Activated T-helper 1 cell treated with anti-CD3 and anti-CD28 coated beads, Interleukin-12 subunit alpha, Interleukin-12 subunit beta, Interleukin-2, Interleukin-4 antibody, amounts not matched to agents 30 ng/mL and 10 ng/mL and 1 ng/mL, durations not matched to agents 14 hours and 24 hours and 36 hours (primary cell): ENCODE results near the gene PAPPA2. TPM values are rescaled to one million over a fixed set of nuclear protein-coding genes. Genes with fewer than 3 reads are reported as not detected.

Source experiments
- DNase-seq: peaks from one replicate; pipeline ENCODE4 v3.0.0; 2021; ENCODE audit warnings: low spot score
- H3K27ac Mint-ChIP-seq: one replicate; pipeline ENCODE4 v1.8.0; 2021; ENCODE audit warnings: mild to moderate bottlenecking, mixed read lengths
- H3K27me3 Mint-ChIP-seq: one replicate; pipeline ENCODE4 v1.8.0; 2022; ENCODE audit warnings: mild to moderate bottlenecking, moderate library complexity, mixed read lengths; ENCODE audit not compliant: insufficient read depth
- H3K36me3 Mint-ChIP-seq: one replicate; pipeline ENCODE4 v1.8.0; 2021; ENCODE audit warnings: low read depth, mixed read lengths
- H3K4me1 Mint-ChIP-seq: one replicate; pipeline ENCODE4 v1.8.0; 2021; ENCODE audit warnings: low read depth, mixed read lengths
- H3K4me3 Mint-ChIP-seq: one replicate; pipeline ENCODE4 v1.8.0; 2021; ENCODE audit warnings: mild to moderate bottlenecking, moderate library complexity, mixed read lengths
- H3K9me3 Mint-ChIP-seq: one replicate; pipeline ENCODE4 v1.8.0; 2021; ENCODE audit warnings: mixed read lengths
- intact Hi-C: fragments of 100-400 bp; cut with micrococcal nuclease; formaldehyde crosslinking; loops from one replicate; pipeline ENCODE4 v1.15.1; 2024
- total RNA-seq: library from RNA; stranded (reverse); gene quantifications from 2 replicates; pipeline ENCODE4 v1.2.3, GENCODE V29; 2022

The PAPPA2 gene
- total RNA-seq, 1 donor from 2014 or later: 0.10 TPM

DNA sequence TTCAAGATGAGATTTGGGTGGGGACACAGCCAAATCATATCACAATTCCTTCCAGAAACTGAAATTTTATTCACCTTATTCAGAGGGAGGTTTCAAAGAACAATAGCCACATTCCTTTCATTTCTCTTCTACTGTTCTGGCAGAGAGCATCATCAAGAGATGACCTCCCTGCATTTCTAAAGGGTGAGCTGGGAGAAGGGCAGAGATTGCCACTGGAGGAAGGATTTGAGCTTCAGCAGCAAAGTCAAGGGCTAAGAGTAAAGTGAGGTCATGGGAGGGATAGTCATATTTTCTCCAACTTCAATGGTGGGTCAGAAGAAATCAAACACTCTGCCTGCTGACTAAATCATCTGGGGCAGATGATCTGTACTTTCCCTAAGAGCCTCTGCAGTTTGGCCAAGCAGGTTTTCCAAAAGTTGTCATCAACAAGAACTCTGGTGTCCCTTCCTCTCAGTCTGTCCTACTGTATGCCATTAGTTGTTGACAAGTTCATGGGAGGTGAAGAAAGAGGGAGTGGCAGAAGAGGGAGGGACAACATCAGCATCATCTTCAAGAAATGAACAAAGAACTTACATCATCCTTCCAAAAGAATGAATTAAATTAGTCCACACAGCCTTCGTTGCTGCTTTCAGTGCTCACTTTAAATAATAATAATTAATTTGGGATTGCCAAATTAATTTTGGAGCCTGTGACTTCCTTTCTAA is 403.2 kb downstream of the PAPPA2 start:
- Mint-ChIP-seq H3K9me3 (no peaks in the 10 kb centered on the region), H3K27me3 (no peaks in the 10 kb centered on the region), H3K36me3 (no peaks in the 10 kb centered on the region), H3K4me1 (no peaks in the 10 kb centered on the region), H3K27ac (no peak overlapping the region), H3K4me3 (no peak overlapping the region)
- DNase-seq: no peak
- intact Hi-C loops: no loop called here

DNA sequence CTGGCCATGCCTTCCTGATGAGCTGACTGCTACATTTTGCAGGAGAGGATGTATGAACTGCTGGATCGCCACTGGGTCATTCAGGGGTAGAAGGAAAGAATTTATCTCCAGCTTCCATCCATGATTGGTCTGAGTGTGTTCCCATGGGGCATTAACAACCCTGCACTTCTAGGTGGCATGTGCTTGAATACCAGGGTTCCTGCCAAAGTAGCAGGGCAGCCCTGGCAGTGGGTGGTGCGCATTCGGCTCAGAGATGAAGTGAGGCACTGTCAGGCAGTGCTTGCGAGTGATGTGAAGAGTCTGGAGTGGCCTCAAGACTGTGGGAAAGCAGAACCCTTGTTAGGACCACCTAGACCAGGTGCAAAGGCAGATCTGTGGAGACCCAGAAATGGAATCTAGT is 406.6 kb downstream of the PAPPA2 start:
- no peak for DNase-seq
- Mint-ChIP-seq H3K4me3 (no peak overlapping the region), H3K27ac (no peak overlapping the region), H3K36me3 (no peaks in the 10 kb centered on the region), H3K27me3 (peaks cover 1% of the 10 kb centered on the region), H3K4me1 (no peaks in the 10 kb centered on the region), H3K9me3 (no peaks in the 10 kb centered on the region)
- intact Hi-C loops: no loop called here

DNA sequence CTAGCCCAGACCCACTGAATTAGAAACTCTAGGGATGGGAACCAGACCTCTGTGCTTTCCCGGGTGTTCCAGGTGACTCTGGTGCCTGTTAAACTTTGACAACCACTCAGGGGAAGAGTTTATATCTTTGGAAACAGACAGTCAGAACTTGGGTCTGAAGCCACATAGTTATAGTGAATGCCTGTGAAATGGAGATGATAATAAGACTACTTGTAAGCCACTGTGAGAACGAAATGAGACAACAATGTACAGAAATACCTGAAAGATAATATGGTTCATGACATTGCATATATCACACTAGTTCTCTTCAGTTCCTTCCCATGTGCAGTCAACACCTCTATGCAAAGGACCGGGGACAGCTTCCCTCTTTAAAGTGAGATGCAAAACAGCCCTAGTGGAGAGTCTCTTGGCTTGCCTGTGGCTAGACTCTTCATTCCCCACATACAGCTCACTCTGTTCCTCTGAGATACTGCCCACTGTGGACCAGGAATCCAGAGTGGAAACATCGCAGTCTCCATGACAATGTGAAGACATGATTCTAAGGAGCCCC is 414.1 kb downstream of the PAPPA2 start:
- Mint-ChIP-seq H3K36me3 (no peaks in the 10 kb centered on the region), H3K27ac (no peak overlapping the region), H3K9me3 (no peaks in the 10 kb centered on the region), H3K4me3 (no peak overlapping the region), H3K27me3 (peaks cover 1% of the 10 kb centered on the region), H3K4me1 (no peaks in the 10 kb centered on the region)
- no peak for DNase-seq
- intact Hi-C loops: no loop called here

DNA sequence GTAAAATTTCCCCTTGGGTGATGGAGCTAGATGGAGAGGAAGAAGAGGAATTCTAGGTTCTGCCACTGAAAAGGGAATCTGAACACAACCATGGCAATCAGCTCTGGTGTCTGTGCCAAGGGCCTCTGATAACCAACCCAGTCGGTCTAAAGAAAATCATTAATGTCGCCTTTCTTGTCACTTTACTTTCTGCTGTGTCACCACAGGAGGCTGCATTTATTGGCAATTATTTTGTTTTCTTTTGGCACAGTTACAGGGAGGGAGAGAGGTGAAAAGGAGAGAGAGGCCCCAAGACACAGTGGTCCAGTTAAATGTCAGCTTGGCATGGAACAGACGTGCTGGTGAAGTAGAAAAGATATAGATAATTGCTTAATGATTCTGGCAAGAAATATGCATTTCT is 414.6 kb downstream of the PAPPA2 start:
- no peaks in the 10 kb centered on the region for H3K4me1 Mint-ChIP-seq
- DNase-seq: no peak
- no peaks in the 10 kb centered on the region for H3K36me3 Mint-ChIP-seq
- H3K4me3 Mint-ChIP-seq: no peak overlapping the region
- H3K9me3 Mint-ChIP-seq: no peaks in the 10 kb centered on the region
- H3K27me3 Mint-ChIP-seq: peaks cover 1% of the 10 kb centered on the region
- intact Hi-C loops: no loop called here
- no peak overlapping the region for H3K27ac Mint-ChIP-seq

DNA sequence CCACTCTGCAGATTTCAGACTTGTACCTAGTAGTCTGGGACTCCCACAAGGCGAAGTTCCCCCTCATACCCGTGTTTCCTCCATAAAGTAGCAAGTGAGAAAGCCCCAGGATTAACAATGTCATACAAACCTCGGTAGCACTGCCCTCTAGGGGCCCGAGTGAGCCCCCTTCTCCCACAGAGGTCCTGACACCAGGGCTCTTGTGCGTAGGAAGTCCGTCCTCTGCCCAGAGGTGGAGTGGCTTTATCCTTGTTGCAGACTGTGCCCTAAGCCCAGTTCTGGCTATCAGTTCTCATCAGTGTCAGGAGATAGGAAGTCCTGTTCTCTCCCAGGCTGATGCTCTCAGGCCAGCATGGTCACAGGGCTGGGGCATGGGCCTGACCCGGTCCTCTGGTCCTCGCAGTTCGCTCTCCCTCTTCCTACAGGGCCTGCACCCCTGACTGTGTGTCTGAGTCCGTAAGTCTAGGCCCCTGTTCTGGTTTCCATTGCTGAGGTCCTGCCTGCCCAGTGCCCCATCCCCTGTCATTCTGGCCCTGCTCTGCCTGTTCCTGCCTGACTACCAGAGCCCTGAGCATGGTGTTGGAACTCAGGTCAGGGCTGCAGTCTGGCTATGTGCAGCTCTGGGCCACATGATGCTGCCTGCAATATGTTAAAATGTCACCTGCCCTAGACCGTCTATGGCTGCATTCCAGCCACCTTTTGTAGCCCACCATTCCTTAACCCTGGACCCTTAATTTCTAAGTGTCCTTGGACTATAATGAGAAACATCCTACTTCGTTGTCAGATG is 416.0 kb downstream of the PAPPA2 start:
- Mint-ChIP-seq H3K27me3 (no peaks in the 10 kb centered on the region), H3K27ac (no peak overlapping the region), H3K4me1 (no peaks in the 10 kb centered on the region), H3K9me3 (no peaks in the 10 kb centered on the region), H3K4me3 (no peak overlapping the region), H3K36me3 (no peaks in the 10 kb centered on the region)
- DNase-seq: no peak
- intact Hi-C loops: no loop called here

DNA sequence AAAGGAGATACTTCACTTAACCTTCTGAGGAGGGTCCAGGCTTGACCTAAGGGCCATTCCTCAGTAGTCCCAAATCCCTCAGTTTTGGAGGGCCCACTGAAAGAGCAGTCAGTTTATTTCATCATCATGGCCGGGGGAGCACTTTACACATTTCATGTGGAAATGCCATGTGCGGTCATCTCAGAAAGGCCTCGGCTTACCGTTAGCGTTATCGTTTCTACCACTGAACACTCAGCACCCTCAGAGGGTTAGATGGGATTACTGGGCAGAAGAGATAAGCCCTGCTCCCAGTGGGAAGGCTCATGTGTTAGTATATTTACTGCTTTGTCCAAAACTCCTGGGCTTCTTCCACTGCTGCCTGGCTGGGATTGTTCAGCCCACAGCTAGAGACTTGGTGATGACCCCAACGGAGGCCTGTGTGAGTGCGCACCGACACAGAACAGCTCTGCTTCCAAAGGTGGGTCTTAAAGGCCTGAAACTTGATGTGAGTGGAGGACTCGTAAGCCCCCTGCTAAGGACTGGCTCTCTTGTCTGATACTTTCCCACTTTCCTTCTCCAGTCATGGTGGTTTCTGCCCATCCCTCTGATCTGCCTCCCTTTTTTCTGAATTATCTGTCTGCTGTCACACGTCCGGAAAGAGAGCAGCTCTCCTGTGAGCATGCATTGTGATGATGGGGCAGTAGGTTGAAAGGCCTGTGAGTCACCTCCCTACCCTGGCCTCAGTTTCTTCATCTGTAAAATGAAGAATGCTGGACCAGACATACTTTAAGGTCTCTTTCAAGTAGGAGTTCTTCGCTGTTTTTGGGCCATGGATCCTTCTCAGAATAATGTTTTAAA is 417.0 kb downstream of the PAPPA2 start:
- Mint-ChIP-seq H3K36me3 (no peaks in the 10 kb centered on the region), H3K27ac (no peak overlapping the region), H3K9me3 (no peaks in the 10 kb centered on the region), H3K4me1 (no peaks in the 10 kb centered on the region), H3K27me3 (no peaks in the 10 kb centered on the region), H3K4me3 (no peak overlapping the region)
- intact Hi-C loops: loop anchor here (1.0 kb wide), 1 partner anchor 505 kb away; no protein-coding TSS in a partner anchor
- no peak for DNase-seq

DNA sequence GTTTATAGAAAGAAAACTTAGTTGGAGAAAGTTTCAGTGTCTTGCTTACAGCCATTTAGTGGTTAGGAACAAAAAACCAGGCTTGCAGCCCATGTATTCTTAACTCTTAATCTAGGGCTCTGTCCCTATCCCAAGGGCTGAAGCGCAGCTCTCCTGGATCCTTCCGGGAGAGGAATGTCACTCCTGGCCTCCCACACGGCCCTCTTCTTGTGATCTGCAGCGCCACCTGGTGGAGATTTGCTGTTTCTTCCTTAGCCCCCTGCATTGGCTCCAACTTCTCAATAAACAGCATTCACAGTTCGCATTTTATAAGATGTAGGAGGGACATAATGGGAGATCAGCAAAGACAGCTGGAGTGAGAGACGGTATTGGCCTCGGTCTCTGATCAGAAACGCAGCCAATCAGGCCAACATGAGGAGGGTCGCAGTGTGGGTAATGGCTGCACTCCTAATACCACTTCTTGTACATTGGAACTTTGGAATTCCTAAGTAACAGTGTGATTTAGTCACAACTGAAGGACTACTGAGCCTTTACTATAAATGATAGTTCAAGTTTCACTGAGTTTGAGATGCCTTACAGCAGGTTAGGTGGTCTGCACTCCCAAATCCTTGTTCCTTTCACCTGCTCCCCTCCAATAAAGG is 418.1 kb downstream of the PAPPA2 start:
- intact Hi-C loops: loop anchor here (1.0 kb wide), 2 partner anchors 321 to 506 kb away; no protein-coding TSS in a partner anchor
- Mint-ChIP-seq H3K36me3 (no peaks in the 10 kb centered on the region), H3K9me3 (no peaks in the 10 kb centered on the region), H3K4me3 (no peak overlapping the region), H3K27me3 (no peaks in the 10 kb centered on the region), H3K27ac (no peak overlapping the region), H3K4me1 (no peaks in the 10 kb centered on the region)
- DNase-seq: no peak

DNA sequence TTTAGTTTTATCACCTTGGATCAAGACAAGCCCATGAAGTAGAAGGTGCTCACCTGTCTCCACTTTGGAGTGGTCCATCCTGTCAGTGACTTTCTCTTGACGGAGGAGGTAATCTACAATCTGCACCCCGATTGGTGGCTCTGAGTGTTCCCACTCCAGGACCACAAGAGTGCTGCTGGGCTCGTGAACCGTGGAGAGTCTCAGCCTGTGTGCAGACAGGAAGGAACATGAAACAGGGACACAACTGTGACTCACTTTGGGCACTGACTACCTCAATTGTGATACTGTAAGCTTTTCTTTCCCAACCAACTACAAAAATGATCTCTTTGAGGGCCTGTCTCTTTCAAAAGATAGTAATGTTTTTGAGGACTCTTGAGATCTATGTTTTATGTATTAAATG is 421.3 kb downstream of the PAPPA2 start:
- no peaks in the 10 kb centered on the region for H3K36me3 Mint-ChIP-seq
- no peaks in the 10 kb centered on the region for H3K9me3 Mint-ChIP-seq
- no peak for DNase-seq
- peaks cover 3% of the 10 kb centered on the region for H3K27me3 Mint-ChIP-seq
- H3K4me3 Mint-ChIP-seq: no peak overlapping the region
- intact Hi-C loops: no loop called here
- H3K27ac Mint-ChIP-seq: no peak overlapping the region
- no peaks in the 10 kb centered on the region for H3K4me1 Mint-ChIP-seq

DNA sequence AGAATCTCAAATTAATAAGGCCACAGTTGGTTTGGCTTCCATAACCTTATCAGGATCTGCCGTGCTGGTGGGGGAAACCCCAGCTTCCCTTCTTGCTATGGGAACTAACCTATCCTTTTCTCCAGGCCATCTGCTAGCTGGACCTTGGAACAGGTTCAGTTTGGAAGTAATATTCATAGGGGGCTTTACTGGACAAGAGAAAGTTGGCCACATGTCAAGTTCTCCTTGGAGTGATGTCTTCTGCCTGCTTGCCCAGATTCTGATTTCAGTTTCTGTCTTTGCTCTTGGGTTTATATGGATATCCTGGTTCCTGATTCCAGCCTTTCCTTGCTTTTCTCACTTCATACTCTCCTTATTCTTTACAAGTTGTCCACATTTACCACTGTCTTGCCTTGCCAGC is 421.9 kb downstream of the PAPPA2 start:
- Mint-ChIP-seq H3K4me3 (no peak overlapping the region), H3K4me1 (no peaks in the 10 kb centered on the region), H3K27ac (no peak overlapping the region), H3K9me3 (no peaks in the 10 kb centered on the region), H3K27me3 (peaks cover 3% of the 10 kb centered on the region), H3K36me3 (no peaks in the 10 kb centered on the region)
- DNase-seq: no peak
- intact Hi-C loops: no loop called here

DNA sequence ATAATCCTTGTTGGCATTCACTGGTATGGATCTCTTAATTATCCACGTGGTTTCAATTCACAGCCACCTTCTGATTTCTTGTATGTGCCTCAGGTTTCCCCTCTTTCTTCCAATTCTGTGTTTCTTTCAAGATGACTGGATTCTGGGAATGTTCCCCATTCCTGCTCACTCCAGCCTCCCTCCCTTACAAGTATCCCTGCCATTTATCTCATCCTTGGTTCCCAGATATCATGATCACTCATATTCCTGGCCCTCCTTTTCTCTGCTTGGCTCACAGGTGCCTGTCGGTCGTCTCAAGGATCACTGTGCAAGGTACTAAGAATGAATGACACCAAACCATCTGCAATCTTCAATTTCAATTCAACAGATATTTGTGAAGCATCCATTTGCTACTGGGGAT is 422.4 kb downstream of the PAPPA2 start:
- intact Hi-C loops: no loop called here
- no peaks in the 10 kb centered on the region for H3K9me3 Mint-ChIP-seq
- H3K36me3 Mint-ChIP-seq: no peaks in the 10 kb centered on the region
- no peaks in the 10 kb centered on the region for H3K4me1 Mint-ChIP-seq
- no peak overlapping the region for H3K4me3 Mint-ChIP-seq
- DNase-seq: no peak
- H3K27ac Mint-ChIP-seq: no peak overlapping the region
- peaks cover 3% of the 10 kb centered on the region for H3K27me3 Mint-ChIP-seq

DNA sequence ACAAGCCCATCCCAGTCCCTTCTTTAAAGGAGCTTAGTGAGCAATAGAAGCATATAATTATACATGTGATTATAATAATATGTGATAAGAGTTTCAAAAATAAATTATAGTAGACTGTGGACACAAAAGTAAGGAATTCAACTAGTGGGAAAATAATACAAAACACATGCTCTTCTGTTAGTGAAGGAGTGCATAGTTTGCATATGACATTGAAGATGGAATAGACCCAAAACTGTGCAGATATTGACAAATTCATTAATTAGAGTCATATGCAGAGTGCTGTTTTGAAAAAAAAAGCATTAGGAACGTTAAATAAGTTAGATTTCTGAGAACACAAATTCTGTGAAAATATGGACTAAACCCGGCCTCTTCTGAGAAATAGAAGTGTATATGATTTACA is 422.8 kb downstream of the PAPPA2 start:
- no peaks in the 10 kb centered on the region for H3K4me1 Mint-ChIP-seq
- H3K27ac Mint-ChIP-seq: no peak overlapping the region
- intact Hi-C loops: no loop called here
- no peaks in the 10 kb centered on the region for H3K9me3 Mint-ChIP-seq
- H3K4me3 Mint-ChIP-seq: no peak overlapping the region
- H3K27me3 Mint-ChIP-seq: peaks cover 3% of the 10 kb centered on the region
- H3K36me3 Mint-ChIP-seq: no peaks in the 10 kb centered on the region
- no peak for DNase-seq

DNA sequence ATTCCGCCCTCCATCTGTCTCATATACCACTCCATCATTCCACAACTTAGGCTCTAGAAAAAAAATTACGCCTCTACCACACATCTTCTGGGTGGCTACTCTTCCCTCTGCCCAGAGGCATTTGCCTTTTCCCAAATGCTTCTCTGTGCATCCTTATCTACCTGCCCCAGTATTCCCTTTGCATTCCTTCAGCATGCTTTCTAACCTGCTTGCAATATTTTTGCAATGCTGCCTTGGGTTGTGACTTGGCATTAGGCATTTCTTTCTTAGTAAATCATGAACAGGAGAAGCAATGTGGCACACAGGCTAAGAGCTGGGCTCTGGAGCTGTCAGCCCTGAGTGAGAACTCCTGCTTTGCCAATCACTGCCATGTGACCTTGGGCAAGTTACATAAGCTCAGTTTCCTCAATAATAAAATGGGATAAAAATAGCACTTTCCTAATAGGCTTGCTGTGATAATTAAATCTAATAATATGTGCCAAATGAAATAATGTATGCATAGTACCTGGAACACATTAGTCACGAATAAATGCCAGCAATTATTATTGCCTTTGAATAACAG is 425.6 kb downstream of the PAPPA2 start:
- Mint-ChIP-seq H3K27ac (no peak overlapping the region), H3K4me3 (no peak overlapping the region), H3K36me3 (no peaks in the 10 kb centered on the region), H3K27me3 (peaks cover 3% of the 10 kb centered on the region), H3K9me3 (no peaks in the 10 kb centered on the region), H3K4me1 (no peaks in the 10 kb centered on the region)
- intact Hi-C loops: no loop called here
- no peak for DNase-seq
